Epithelial cell of esophagus (primary cell): ENCODE data around the gene ST6GALNAC2.
A peak's percentile ranks its signal among the peaks of the same experiment; 100 is the strongest.
"Not testable (repeated sequence)": the region's sequence is repeated elsewhere in the genome, so short reads cannot be mapped to it uniquely, and the experiment has no call there.

Experiments
- DNase-seq: peaks from one replicate; pipeline ENCODE4 v3.0.0; 2010; ENCODE audit warnings: low read depth
- H3K4me3 ChIP-seq: 2 replicates; pipeline ENCODE4 v1.5.1; 2011; ENCODE audit warnings: mild to moderate bottlenecking, low read length, control low read depth
- CTCF ChIP-seq: IDR thresholded peaks from 2 replicates; pipeline ENCODE4 v1.5.1; 2011; ENCODE audit warnings: low read depth, mild to moderate bottlenecking, low read length, control low read depth, inconsistent platforms; ENCODE audit not compliant: insufficient read depth; ENCODE audit errors: missing control alignments

Gene ST6GALNAC2

DNA sequence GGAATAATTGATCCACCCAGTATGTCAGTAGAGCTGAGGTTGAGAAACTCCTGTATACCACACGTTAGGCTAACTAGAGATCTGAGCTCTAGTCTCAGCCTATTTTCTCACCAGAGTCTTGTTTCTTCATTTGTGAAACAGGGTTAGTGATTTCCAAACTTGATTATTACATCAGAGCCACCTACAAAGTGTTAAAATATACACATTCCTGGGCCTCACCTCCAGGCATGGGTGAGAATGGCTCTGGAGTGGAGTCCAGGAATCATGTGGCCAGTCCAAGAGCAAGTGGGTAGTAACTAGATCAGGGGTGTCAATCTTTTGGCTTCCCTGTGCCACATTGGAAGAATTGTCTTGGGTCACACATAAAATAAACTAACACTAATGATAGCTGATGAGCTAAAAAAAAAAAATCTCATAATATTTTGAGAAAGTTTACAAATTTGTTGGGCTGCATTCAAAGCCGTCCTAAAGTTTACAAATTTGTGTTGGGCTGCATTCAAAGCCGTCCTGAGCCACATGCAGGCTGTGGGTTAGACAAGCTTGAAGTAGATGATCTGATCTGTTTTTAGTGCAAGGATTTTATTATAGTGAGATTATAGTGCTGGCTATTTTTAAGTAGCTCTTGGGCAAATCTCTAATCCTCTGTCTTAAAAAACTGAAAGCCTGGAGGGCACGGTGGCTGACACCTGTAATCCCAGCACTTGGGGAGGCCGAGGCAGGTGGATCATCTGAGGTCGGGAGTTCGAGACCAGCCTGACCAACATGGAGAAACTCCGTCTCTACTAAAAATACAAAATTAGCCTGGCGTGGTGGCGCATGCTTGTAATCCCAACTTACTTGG lies 25.4 kb downstream of the ST6GALNAC2 start:
- DNase-seq = no peak
- TF ChIP-seq CTCF = no peak
- peak overlapping the region; percentile 95 for H3K4me3 ChIP-seq

GRCh38 chr17:76559460-76559859 lies 26.2 kb downstream of the ST6GALNAC2 start:
- H3K4me3 ChIP-seq = peak overlapping the region; percentile 95

DNA sequence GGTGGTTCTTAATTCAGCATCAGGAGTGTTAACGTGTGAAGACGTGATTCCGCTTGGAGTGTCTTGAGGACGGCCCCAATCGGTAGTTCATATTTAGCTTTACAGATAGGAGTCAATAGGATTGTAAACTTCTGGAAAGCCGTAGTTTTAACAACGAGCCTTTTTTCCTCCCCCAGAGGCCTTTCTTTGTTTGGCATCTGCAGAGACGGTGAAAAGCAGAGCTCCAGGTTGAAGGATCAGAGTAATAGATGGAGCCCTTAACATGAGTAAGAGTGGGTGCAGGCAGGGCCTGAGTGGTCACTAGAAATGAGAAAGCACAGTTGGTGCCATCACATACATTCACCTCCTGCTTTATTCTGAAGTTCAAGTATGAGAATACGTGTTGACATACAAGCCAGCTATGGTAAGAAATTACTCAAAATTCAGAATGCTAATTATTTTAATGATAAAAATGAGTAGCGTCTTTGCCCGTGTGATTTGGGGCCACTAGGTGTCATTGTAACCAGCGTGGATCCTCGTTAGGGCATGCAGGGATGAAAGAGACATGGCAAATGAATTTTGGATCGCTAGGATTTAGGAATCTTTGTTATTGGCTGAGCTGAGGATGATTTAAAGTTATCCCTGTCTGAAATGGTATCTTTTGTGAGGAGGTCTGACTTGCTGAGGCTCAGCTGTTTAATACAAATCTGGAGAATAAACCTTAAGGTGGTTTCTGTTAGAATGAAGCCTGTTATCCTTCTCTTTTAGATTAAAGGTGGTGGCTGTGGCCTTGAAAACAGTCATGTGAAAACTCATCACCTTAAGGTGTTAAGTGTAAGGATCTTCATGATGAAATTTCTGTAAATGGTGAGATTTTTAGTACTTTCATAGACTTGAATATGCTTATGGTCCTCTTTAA lies 27.2 kb downstream of the ST6GALNAC2 start:
- no peak for DNase-seq
- TF ChIP-seq CTCF = peak; percentile 53
- H3K4me3 ChIP-seq = peak overlapping the region; percentile 95

More at GRCh38 chr17:76559460-76559859, 26.2 kb downstream of the ST6GALNAC2 start:
- DNase-seq = not testable (repeated sequence)

DNA sequence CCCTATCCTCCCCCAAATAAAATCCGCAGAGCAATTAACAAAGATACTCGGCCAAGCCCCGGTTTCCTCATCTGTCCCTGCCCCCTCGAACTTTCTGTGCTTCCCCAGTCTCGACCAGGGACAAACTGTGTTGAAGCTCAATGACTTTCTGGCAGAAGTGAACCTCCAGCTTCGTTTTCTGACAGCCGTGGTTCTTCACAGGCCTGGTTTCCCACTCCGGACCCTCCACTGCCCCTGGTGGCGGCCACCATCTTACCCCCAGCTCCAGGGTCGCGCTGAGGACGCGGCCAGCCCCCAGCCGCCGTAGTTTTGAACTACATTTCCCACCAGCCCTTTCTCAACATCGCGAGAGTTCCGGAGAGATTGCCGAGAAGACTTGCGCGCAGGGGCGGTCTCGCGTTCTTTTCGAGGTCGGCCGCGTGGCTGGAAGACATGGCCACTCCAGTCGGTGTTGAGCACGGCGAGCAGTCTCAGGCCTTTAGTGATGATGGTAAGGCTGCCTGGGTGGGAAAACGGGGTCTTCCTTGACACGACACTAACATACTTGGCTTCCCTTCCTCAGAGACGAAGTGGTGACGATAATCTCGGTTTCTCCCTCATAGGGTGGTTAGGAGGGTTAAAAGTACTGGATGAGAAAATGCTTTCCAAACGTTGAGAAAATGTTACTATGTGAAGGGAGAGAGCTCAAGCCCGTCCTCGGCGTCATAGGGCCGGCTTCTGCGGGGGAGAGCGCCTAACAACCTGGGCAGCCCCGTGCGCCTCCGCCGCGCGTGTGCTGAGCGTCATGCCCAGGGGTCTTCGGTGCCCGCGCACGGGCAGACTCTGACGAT lies 28.1 kb downstream of the ST6GALNAC2 start:
- peak; percentile 22 for TF ChIP-seq CTCF
- peak overlapping the region; percentile 95 for H3K4me3 ChIP-seq
- DNase-seq = peak; percentile 96

DNA sequence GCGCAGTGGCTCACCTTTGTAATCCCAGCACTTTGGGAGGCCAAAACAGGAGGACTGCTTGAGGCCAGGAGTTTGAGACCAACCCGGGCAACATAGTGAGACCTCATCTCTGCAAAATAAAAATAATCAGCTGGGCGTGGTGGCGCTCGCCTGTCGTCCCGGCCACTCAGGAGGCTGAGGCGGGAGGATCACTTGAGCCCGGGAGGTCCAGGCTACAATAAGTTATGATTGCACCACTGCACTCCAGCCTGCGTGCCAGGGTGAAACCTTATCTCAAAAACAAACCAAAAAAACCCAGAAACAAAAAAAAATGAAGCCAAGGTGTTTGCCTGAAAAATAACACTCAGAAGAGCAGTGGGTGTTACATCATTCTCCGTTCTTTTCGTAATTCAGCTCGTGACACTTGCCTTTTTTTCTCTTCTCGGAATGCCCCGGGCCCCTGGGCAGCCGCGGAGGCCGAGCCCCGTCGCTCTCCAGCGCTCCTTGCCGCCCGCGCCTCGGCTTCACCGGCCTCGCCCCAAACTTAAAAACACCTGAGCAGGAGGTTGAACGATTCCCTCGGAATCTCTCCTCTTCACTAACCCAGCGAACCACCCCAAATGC lies 28.8 kb downstream of the ST6GALNAC2 start:
- peak; percentile 65 for DNase-seq
- no peak for TF ChIP-seq CTCF
- peak overlapping the region; percentile 95 for H3K4me3 ChIP-seq

- DNase-seq = no peak
- TF ChIP-seq CTCF = no peak
- H3K4me3 ChIP-seq = no peak overlapping the region
Observed at GRCh38 chr17:76554131-76554530, 31.5 kb downstream of the ST6GALNAC2 start.
